Astrocyte of the spinal cord (primary cell): ENCODE data around the gene C16orf74.

Experiments
- DNase-seq: peaks from one replicate; pipeline ENCODE4 v3.0.0; 2011; ENCODE audit warnings: low read depth, low spot score
- H3K4me3 ChIP-seq: 2 replicates; pipeline ENCODE4 v1.5.1; 2011; ENCODE audit warnings: low read depth, mild to moderate bottlenecking, low read length, moderate library complexity
- CTCF ChIP-seq: IDR thresholded peaks from 2 replicates; pipeline ENCODE4 v1.5.1; 2012; ENCODE audit warnings: low read depth, mild to moderate bottlenecking, low read length, inconsistent platforms
- in situ Hi-C: cut with HindIII; loops from 2 replicates; pipeline ENCODE4 v1.10.0; 2017; ENCODE audit warnings: low sequenced_read_pairs

C16orf74 gene

GRCh38 chr16:85696781-85697180 is 54.1 kb downstream of the C16orf74 start:
- in situ Hi-C loops = no loop called here
- H3K4me3 ChIP-seq = no peak overlapping the region
- DNase-seq = no peak
- no peak for TF ChIP-seq CTCF

- TF ChIP-seq CTCF = no peak
- no peak for DNase-seq
- in situ Hi-C loops = no loop called here
- no peak overlapping the region for H3K4me3 ChIP-seq
Measured at GRCh38 chr16:85695196-85696128, 55.4 kb downstream of the C16orf74 start.

- TF ChIP-seq CTCF = no peak
Measured at GRCh38 chr16:85690469-85691064, 60.3 kb downstream of the C16orf74 start.

GRCh38 chr16:85689950-85690320 is 61.0 kb downstream of the C16orf74 start:
- no peak overlapping the region for H3K4me3 ChIP-seq
- in situ Hi-C loops = no loop called here
- no peak for DNase-seq
- no peak for TF ChIP-seq CTCF

More at GRCh38 chr16:85690469-85691064, 60.3 kb downstream of the C16orf74 start:
- no peak overlapping the region for H3K4me3 ChIP-seq
- no peak for DNase-seq
- in situ Hi-C loops = no loop called here

GRCh38 chr16:85689285-85689949 is 61.5 kb downstream of the C16orf74 start:
- H3K4me3 ChIP-seq = peak overlapping the region; percentile 39
- no peak for TF ChIP-seq CTCF
- in situ Hi-C loops = no loop called here
- DNase-seq = peak; percentile 3

GRCh38 chr16:85688586-85689284 is 62.2 kb downstream of the C16orf74 start, which contains the start of gene GINS2:
Gene GINS2 (minus strand): TSS chr16:85688954. CDS start chr16:85688898, 56 bp downstream.
- DNase-seq = peak; percentile 91
- peak within 1 kb of the TSS; percentile 59 for H3K4me3 ChIP-seq
- TF ChIP-seq CTCF = no peak
- in situ Hi-C loops = no loop called here
